Fibroblast of peridontal ligament (primary cell): ENCODE data around the gene HSD3B2.

Experiments used
- DNase-seq: peaks from one replicate; pipeline ENCODE4 v3.0.0-alpha.2; 2010; ENCODE audit errors: extremely low read depth

Gene HSD3B2

GRCh38 chr1:119453021-119453420, 38.1 kb downstream of the HSD3B2 start:
- DNase-seq = peak; percentile 74

GRCh38 chr1:119462964-119463363, 48.0 kb downstream of the HSD3B2 start:
- DNase-seq = no peak

- DNase-seq = no peak
These were observed 48.6 kb downstream of the HSD3B2 start for GRCh38 chr1:119463569-119463968.

GRCh38 chr1:119466445-119466844, 51.5 kb downstream of the HSD3B2 start:
- DNase-seq = no peak

- no peak for DNase-seq
These were observed 52.3 kb downstream of the HSD3B2 start for GRCh38 chr1:119467219-119467618.

GRCh38 chr1:119467857-119468668, 53.1 kb downstream of the HSD3B2 start:
- DNase-seq = no peak

- no peak for DNase-seq
These were observed 54.8 kb downstream of the HSD3B2 start for GRCh38 chr1:119469741-119470140.

- no peak for DNase-seq
These were observed 55.4 kb downstream of the HSD3B2 start for GRCh38 chr1:119470377-119470776.

- no peak for DNase-seq
These were observed 56.0 kb downstream of the HSD3B2 start for GRCh38 chr1:119470958-119471357.

- DNase-seq = no peak
These were observed 56.6 kb downstream of the HSD3B2 start for GRCh38 chr1:119471566-119471965.

GRCh38 chr1:119472080-119472818, 57.3 kb downstream of the HSD3B2 start:
- DNase-seq = no peak
